AG04450 (cell line): Measurements from ENCODE around the gene MATN4. TPM values are rescaled to one million over a fixed set of nuclear protein-coding genes. Genes with fewer than 3 reads are reported as not detected.

ENCODE experiments used
- CTCF ChIA-PET: fragments of 300-600, 350-600 bp; formaldehyde crosslinking; extraction: SDS; loops from one replicate; lab custom pipeline; 2022; ENCODE audit warnings: antibody characterized with exemption, inconsistent platforms; lab: Charles Lee
- POLR2A ChIA-PET: fragments of 350-600 bp; formaldehyde crosslinking; extraction: SDS; loops from one replicate; lab custom pipeline; 2021; ENCODE audit warnings: antibody characterized with exemption, inconsistent platforms; lab: Yijun Ruan, JAX
- DNase-seq: peaks from one replicate; pipeline ENCODE4 v3.0.0-alpha.2; 2011; ENCODE audit warnings: low read depth, low spot score
- H3K27ac ChIP-seq: one replicate; pipeline ENCODE4 v1.5.1; 2012; ENCODE audit warnings: low read depth, low read length, control low read depth
- H3K27me3 ChIP-seq: one replicate; pipeline ENCODE4 v1.6.0; 2012; ENCODE audit warnings: low read length; ENCODE audit not compliant: control insufficient read depth, insufficient read depth
- H3K4me3 ChIP-seq: 2 replicates; pipeline ENCODE4 v1.5.1; 2011; ENCODE audit warnings: mild to moderate bottlenecking, low read depth, low read length, control low read depth
- H3K9me3 ChIP-seq: 2 replicates; pipeline ENCODE4 v1.5.1; 2012; ENCODE audit warnings: low read length; ENCODE audit not compliant: control insufficient read depth, insufficient read depth
- CTCF ChIP-seq: IDR thresholded peaks from 2 replicates; pipeline ENCODE4 v1.5.1; 2011; ENCODE audit warnings: low read depth, low read length, control low read depth, inconsistent platforms
- polyA plus RNA-seq: library from polyadenylated mRNA; depleted of rRNA; stranded (reverse); fragments of >200 nt; gene quantifications from 2 replicates; pipeline ENCODE4 v1.2.3, GENCODE V29; 2011

Gene MATN4
- polyA plus RNA-seq, 1 experiment = not detected

- ChIA-PET CTCF (interaction anchor here (0.5 to 7.6 kb wide), 13 partner anchors 10 to 454 kb away, joined by 3 to 185 read pairs (median 11); no protein-coding TSS in a partner anchor), POLR2A (no interaction called here)
- no peaks in the 10 kb centered on the region; the same call in 1 of the 2 replicates for H3K9me3 ChIP-seq
- DNase-seq = no peak
- TF ChIP-seq CTCF = no peak
- no peak overlapping the region for H3K27ac ChIP-seq
- H3K4me3 ChIP-seq = no peak overlapping the region
- peaks cover 29% of the 10 kb centered on the region for H3K27me3 ChIP-seq
These were observed 9.7 kb upstream of the MATN4 start for GRCh38 chr20:45317826-45318225.

GRCh38 chr20:45316150-45317080 is 8.3 kb upstream of the MATN4 start:
- ChIA-PET POLR2A (interaction anchor here (1.1 kb wide), 1 partner anchor 120 kb away, joined by 3 read pairs; no protein-coding TSS in a partner anchor), CTCF (interaction anchor here (0.6 to 7.6 kb wide), 5 partner anchors 15 to 455 kb away, joined by 5 to 185 read pairs (median 23); no protein-coding TSS in a partner anchor)
- no peak for DNase-seq
- Histone ChIP-seq H3K27ac (no peak overlapping the region), H3K4me3 (no peak overlapping the region), H3K27me3 (peaks cover 35% of the 10 kb centered on the region), H3K9me3 (no peaks in the 10 kb centered on the region; the same call in 1 of the 2 replicates)
- TF ChIP-seq CTCF = no peak

DNA sequence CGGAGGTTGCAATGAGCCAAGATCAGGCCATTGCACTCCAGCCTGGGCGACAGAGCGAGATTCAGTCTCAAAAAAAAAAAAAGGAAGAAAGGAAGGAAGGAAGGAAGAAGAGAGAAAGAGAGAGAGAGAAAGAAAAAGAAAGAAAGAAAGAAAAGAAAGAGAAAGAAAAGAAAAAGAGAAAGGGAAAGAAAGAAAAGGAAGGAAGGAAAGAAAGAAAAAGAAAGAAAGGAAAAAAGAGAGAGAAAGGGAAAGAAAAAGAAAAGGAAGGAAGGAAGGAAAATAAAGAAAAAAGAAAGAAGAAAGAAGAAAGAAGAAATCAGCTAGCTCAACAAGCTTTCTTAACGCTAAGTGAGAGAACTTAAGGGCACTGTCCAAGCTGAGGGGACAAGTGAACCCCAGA is 7.6 kb upstream of the MATN4 start:
- H3K9me3 ChIP-seq = no peaks in the 10 kb centered on the region; the same call in 1 of the 2 replicates
- ChIA-PET POLR2A (no interaction called here), CTCF (interaction anchor here (0.6 to 7.6 kb wide), 4 partner anchors 15 to 456 kb away, joined by 5 to 185 read pairs (median 42); no protein-coding TSS in a partner anchor)
- no peak for DNase-seq
- no peak overlapping the region for H3K4me3 ChIP-seq
- H3K27me3 ChIP-seq = peaks cover 35% of the 10 kb centered on the region
- no peak for TF ChIP-seq CTCF
- no peak overlapping the region for H3K27ac ChIP-seq

- no peak for DNase-seq
- ChIA-PET CTCF (interaction anchor here (0.6 to 3.0 kb wide), 3 partner anchors 10 to 146 kb away, joined by 3 to 31 read pairs (median 11); no protein-coding TSS in a partner anchor), POLR2A (no interaction called here)
- no peak overlapping the region for H3K4me3 ChIP-seq
- H3K27me3 ChIP-seq = peaks cover 35% of the 10 kb centered on the region
- H3K27ac ChIP-seq = no peak overlapping the region
- TF ChIP-seq CTCF = no peak
- H3K9me3 ChIP-seq = no peaks in the 10 kb centered on the region; the same call in 1 of the 2 replicates
These were observed 5.8 kb upstream of the MATN4 start for GRCh38 chr20:45313943-45314342.
